Breast epithelium (tissue), 3 donors: Measurements from ENCODE around the gene EIF4G2.

Source experiments
- CTCF ChIP-seq, 3 donors: fragments of 450-650 bp; IDR thresholded peaks; one replicate each; pipeline ENCODE4 v1.5.1; 2016 to 2017; ENCODE audit warnings: antibody characterized with exemption in 3 of 3, mild to moderate bottlenecking in 3 of 3, moderate library complexity in 3 of 3
- POLR2AphosphoS5 ChIP-seq, 3 donors: sonication (generic); formaldehyde crosslinking; IDR thresholded peaks; one replicate each; pipeline ENCODE4 v1.6.1; 2017; ENCODE audit warnings: antibody characterized with exemption in 3 of 3

GRCh38 chr11:10847960-10848860 lies 39.5 kb upstream of the EIF4G2 start:
- TF ChIP-seq CTCF (IDR thresholded peaks at IDR 0.05) (no peak), POLR2AphosphoS5 (IDR thresholded peaks at IDR 0.05) (no peak)
